IMR-90 (cell line): ENCODE measurements around the gene OARD1. TPM values are rescaled to one million over a fixed set of nuclear protein-coding genes. Genes with fewer than 3 reads are reported as not detected.
A peak's percentile ranks its signal among the peaks of the same experiment; 100 is the strongest.

Source experiments
- ATAC-seq: fragments of 200-7000 bp; cut with Tn5 transposase; 2 replicates; pipeline ENCODE4 v1.9.1; 2020; ENCODE audit warnings: low read depth, mild to moderate bottlenecking, moderate library complexity
- Bru-seq: library from RNA; stranded (reverse); fragments of 400-500 nt; gene quantifications from one replicate; lab custom pipeline; 2021; lab: Mats Ljungman, UMichigan
- BruChase-seq, 2 experiments: library from RNA; stranded (reverse); fragments of 400-500 nt; gene quantifications; one replicate each; lab custom pipeline; 2021; lab: Mats Ljungman, UMichigan
- BruUV-seq: library from RNA; stranded (reverse); fragments of 400-500 nt; replicated peaks from 2 replicates; lab custom pipeline; 2021; lab: Mats Ljungman, UMichigan
- CTCF ChIA-PET: fragments of 300-600 bp; formaldehyde crosslinking; extraction: SDS; loops from one replicate; lab custom pipeline; 2021; ENCODE audit warnings: antibody characterized with exemption; lab: Yijun Ruan, JAX
- POLR2A ChIA-PET: fragments of 300-600 bp; sonication (Branson Sonifier 250); formaldehyde crosslinking; loops from one replicate; lab custom pipeline; 2022; ENCODE audit warnings: antibody characterized with exemption; ENCODE audit not compliant: unreplicated experiment; lab: Charles Lee
- DNase-seq: peaks from one replicate; pipeline ENCODE4 v3.0.0; 2013
- H2AFZ ChIP-seq: replicated peaks from 2 replicates; pipeline ENCODE3; 2013; ENCODE audit warnings: low read length, mild to moderate bottlenecking; ENCODE audit not compliant: poor library complexity
- H2AK5ac ChIP-seq: 2 replicates; pipeline ENCODE4 v1.6.1; 2013; ENCODE audit warnings: low read depth, low read length, inconsistent platforms
- H2AK9ac ChIP-seq: replicated peaks from 2 replicates; pipeline ENCODE3; 2013; ENCODE audit warnings: mild to moderate bottlenecking, low read depth, low read length, moderate library complexity; ENCODE audit not compliant: poor library complexity
- H2BK120ac ChIP-seq: 2 replicates; pipeline ENCODE4 v1.6.1; 2013; ENCODE audit warnings: low read depth, low read length, inconsistent platforms
- H2BK15ac ChIP-seq: 3 replicates; pipeline ENCODE4 v1.6.1; 2013; ENCODE audit warnings: low read depth, low read length, inconsistent platforms
- H2BK20ac ChIP-seq: 2 replicates; pipeline ENCODE4 v1.6.1; 2013; ENCODE audit warnings: low read depth, mild to moderate bottlenecking, inconsistent platforms, low read length, moderate library complexity
- H2BK5ac ChIP-seq: 2 replicates; pipeline ENCODE4 v1.6.1; 2013; ENCODE audit warnings: mild to moderate bottlenecking, low read depth, low read length, inconsistent platforms; ENCODE audit not compliant: poor library complexity, severe bottlenecking
- H3K14ac ChIP-seq: replicated peaks from 2 replicates; pipeline ENCODE4 v1.6.1; 2013; ENCODE audit warnings: low read depth, low read length, inconsistent platforms
- H3K18ac ChIP-seq: 2 replicates; pipeline ENCODE4 v1.6.1; 2013; ENCODE audit warnings: low read depth, low read length, control low read depth
- H3K23ac ChIP-seq: 2 replicates; pipeline ENCODE4 v1.6.1; 2013; ENCODE audit warnings: low read depth, low read length, inconsistent platforms
- H3K27ac ChIP-seq: 2 replicates; pipeline ENCODE4 v1.5.1; 2013; ENCODE audit warnings: mild to moderate bottlenecking, control low read depth, low read length; ENCODE audit not compliant: insufficient read depth
- H3K27me3 ChIP-seq: 2 replicates; pipeline ENCODE4 v1.6.1; 2013; ENCODE audit warnings: low read length; ENCODE audit not compliant: control insufficient read depth, insufficient read depth
- H3K36me3 ChIP-seq: 2 replicates; pipeline ENCODE4 v1.6.1; 2013; ENCODE audit warnings: low read length, mixed read lengths; ENCODE audit not compliant: control insufficient read depth, insufficient read depth
- H3K4ac ChIP-seq: 2 replicates; pipeline ENCODE4 v1.6.1; 2013; ENCODE audit warnings: low read depth, low read length, inconsistent platforms
- H3K4me1 ChIP-seq: 2 replicates; pipeline ENCODE4 v1.6.1; 2013; ENCODE audit warnings: low read length, mixed read lengths; ENCODE audit not compliant: control insufficient read depth, insufficient read depth
- H3K4me2 ChIP-seq: 2 replicates; pipeline ENCODE4 v1.6.1; 2013; ENCODE audit warnings: low read depth, mild to moderate bottlenecking, control low read depth, low read length, moderate library complexity
- H3K4me3 ChIP-seq: 2 replicates; pipeline ENCODE4 v1.5.1; 2013; ENCODE audit warnings: low read depth, mild to moderate bottlenecking, control low read depth, low read length, moderate library complexity; ENCODE audit not compliant: insufficient read depth
- H3K56ac ChIP-seq: 2 replicates; pipeline ENCODE4 v1.6.1; 2013; ENCODE audit warnings: low read length, inconsistent platforms; ENCODE audit not compliant: insufficient read depth; ENCODE audit errors: extremely low read depth
- H3K79me1 ChIP-seq, 2 experiments: 2 replicates each; pipeline ENCODE4 v1.6.1; 2013; ENCODE audit warnings: low read length in 2 of 2, inconsistent platforms in 1 of 2, low read depth in 1 of 2
- H3K9ac ChIP-seq: 2 replicates; pipeline ENCODE4 v1.6.1; 2013; ENCODE audit warnings: low read depth, low read length, control low read depth
- H3K9me1 ChIP-seq: 2 replicates; pipeline ENCODE4 v1.6.1; 2013; ENCODE audit warnings: low read length, inconsistent platforms; ENCODE audit not compliant: insufficient read depth
- H3K9me3 ChIP-seq: 2 replicates; pipeline ENCODE4 v1.6.1; 2013; ENCODE audit warnings: low read length; ENCODE audit not compliant: control insufficient read depth, insufficient read depth
- H4K20me1 ChIP-seq: 2 replicates; pipeline ENCODE4 v1.6.1; 2013; ENCODE audit warnings: low read length, inconsistent platforms; ENCODE audit not compliant: insufficient read depth
- H4K5ac ChIP-seq: 2 replicates; pipeline ENCODE4 v1.6.1; 2013; ENCODE audit warnings: mild to moderate bottlenecking, low read depth, low read length, control low read depth
- H4K8ac ChIP-seq, 2 experiments: 2 replicates each; pipeline ENCODE4 v1.6.1; 2013; ENCODE audit warnings: low read depth in 2 of 2, low read length in 2 of 2, control low read depth in 1 of 2, inconsistent platforms in 1 of 2
- H4K91ac ChIP-seq: 2 replicates; pipeline ENCODE4 v1.6.1; 2013; ENCODE audit warnings: low read depth, low read length, inconsistent platforms; ENCODE audit not compliant: insufficient read depth
- BHLHE40 ChIP-seq: fragments of 150-350 bp; IDR thresholded peaks from 2 replicates; pipeline ENCODE4 v1.6.1; 2016; ENCODE audit warnings: mild to moderate bottlenecking, low read depth, low read length
- CEBPB ChIP-seq: IDR thresholded peaks from 2 replicates; pipeline ENCODE4 v1.6.1; 2012; ENCODE audit warnings: low read depth, low read length, improper control_type of control experiment
- CHD1 ChIP-seq: IDR thresholded peaks from 2 replicates; pipeline ENCODE4 v1.6.1; 2012; ENCODE audit warnings: low read depth, low read length, improper control_type of control experiment
- FOS ChIP-seq: fragments of 150-350 bp; IDR thresholded peaks from 2 replicates; pipeline ENCODE4 v1.6.1; 2016; ENCODE audit warnings: low read depth, low read length
- MAZ ChIP-seq: IDR thresholded peaks from 2 replicates; pipeline ENCODE4 v1.6.1; 2012; ENCODE audit warnings: low read depth, mild to moderate bottlenecking, low read length, improper control_type of control experiment, moderate library complexity, borderline replicate concordance
- MXI1 ChIP-seq: IDR thresholded peaks from 2 replicates; pipeline ENCODE4 v1.6.1; 2012; ENCODE audit warnings: low read depth, mild to moderate bottlenecking, low read length, moderate library complexity, borderline replicate concordance
- NFE2L2 ChIP-seq: fragments of 150-350 bp; IDR thresholded peaks from 2 replicates; pipeline ENCODE4 v1.6.1; 2016; ENCODE audit warnings: low read depth, mild to moderate bottlenecking, low read length
- POLR2A ChIP-seq: IDR thresholded peaks from 2 replicates; pipeline ENCODE4 v1.6.1; 2012; ENCODE audit warnings: mild to moderate bottlenecking, low read depth, low read length
- RAD21 ChIP-seq: IDR thresholded peaks from 2 replicates; pipeline ENCODE4 v1.6.1; 2012; ENCODE audit warnings: low read length, improper control_type of control experiment
- RCOR1 ChIP-seq: IDR thresholded peaks from 2 replicates; pipeline ENCODE4 v1.6.1; 2012; ENCODE audit warnings: mild to moderate bottlenecking, low read length, improper control_type of control experiment; ENCODE audit not compliant: insufficient replicate concordance
- WGBS, 2 experiments: methylation state at CpG; one replicate each; pipeline versions ENCODE4 v1.1.5 to v1.1.7; 2013; ENCODE audit warnings: missing lambda C conversion rate in 2 of 2; ENCODE audit not compliant: insufficient read length in 1 of 2; ENCODE audit errors: extremely low coverage in 2 of 2; 5-methylcytosine and 5-hydroxymethylcytosine counted together
- dilution Hi-C: fragments of 300-500 bp; cut with HindIII; formaldehyde crosslinking; loops from one replicate; pipeline ENCODE4 v1.14.3; 2018; ENCODE audit warnings: low sequenced_read_pairs; ENCODE audit not compliant: unreplicated experiment
- in situ Hi-C: fragments of 300-500 bp; cut with MboI; formaldehyde crosslinking; loops from 3 replicates; pipeline ENCODE4 v1.14.3; 2019; ENCODE audit warnings: low sequenced_read_pairs, inconsistent platforms, mixed read lengths
- intact Hi-C: fragments of 100-400 bp; cut with micrococcal nuclease; formaldehyde crosslinking; loops from 2 replicates; pipeline ENCODE4 v1.10.0; 2022
- long read RNA-seq: library from polyadenylated mRNA; unstranded; transcript quantifications from one replicate; pipeline ENCODE4 v2.0.0, GENCODE V29; 2021; ENCODE audit not compliant: unreplicated experiment
- polyA plus RNA-seq, 3 experiments: library from polyadenylated mRNA; depleted of rRNA; stranded (reverse); fragments of >200 nt; gene quantifications; 2 replicates each; pipeline ENCODE4 v1.2.3, GENCODE V29; 2012; ENCODE audit warnings: low replicate concordance in 1 of 3
- total RNA-seq: library from RNA; depleted of rRNA; stranded (reverse); fragments of >200 nt; gene quantifications from 2 replicates; pipeline ENCODE4 v1.2.3, GENCODE V29; 2012; rRNA removed
- TF ChIP-seq, protein P1 (sequence below): fragments of 150-350 bp; IDR thresholded peaks from 2 replicates; pipeline ENCODE4 v1.6.1; 2017; ENCODE audit warnings: mild to moderate bottlenecking, antibody characterized with exemption, low read length, low read depth
- TF ChIP-seq, protein P2 (sequence below): conservative IDR thresholded peaks from 2 replicates; pipeline ENCODE4 v1.5.1; 2012; ENCODE audit warnings: mild to moderate bottlenecking, low read depth, low read length, improper control_type of control experiment

The OARD1 gene, protein sequence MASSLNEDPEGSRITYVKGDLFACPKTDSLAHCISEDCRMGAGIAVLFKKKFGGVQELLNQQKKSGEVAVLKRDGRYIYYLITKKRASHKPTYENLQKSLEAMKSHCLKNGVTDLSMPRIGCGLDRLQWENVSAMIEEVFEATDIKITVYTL
- 2.3 and 5.6 TPM in 2 replicates for total RNA-seq
- 4.6 and 5.5 TPM in 2 replicates for polyA plus RNA-seq (2012; rRNA removed)
- 0.87 and 1.0 TPM in 2 replicates for polyA plus RNA-seq (2012; cell fraction: cytosol; rRNA removed)
- 0.60 and 1.9 TPM in 2 replicates for polyA plus RNA-seq (2012; cell fraction: nucleus; rRNA removed; ENCODE audit: low replicate concordance)
- percentile 37 among the genes with signal in this experiment for Bru-seq, nascent RNA
- BruChase-seq, experiment 1, labeled RNA remaining after a 6-hour chase = percentile 36 among the genes with signal in this experiment
- BruChase-seq, experiment 2, labeled RNA remaining after a 2-hour chase = percentile 36 among the genes with signal in this experiment
- long read RNA-seq, partial matches to known transcripts = 1 of 13 reads
- long read RNA-seq, other reads (novel, unspliced or antisense) = 4 of 13 reads

DNA sequence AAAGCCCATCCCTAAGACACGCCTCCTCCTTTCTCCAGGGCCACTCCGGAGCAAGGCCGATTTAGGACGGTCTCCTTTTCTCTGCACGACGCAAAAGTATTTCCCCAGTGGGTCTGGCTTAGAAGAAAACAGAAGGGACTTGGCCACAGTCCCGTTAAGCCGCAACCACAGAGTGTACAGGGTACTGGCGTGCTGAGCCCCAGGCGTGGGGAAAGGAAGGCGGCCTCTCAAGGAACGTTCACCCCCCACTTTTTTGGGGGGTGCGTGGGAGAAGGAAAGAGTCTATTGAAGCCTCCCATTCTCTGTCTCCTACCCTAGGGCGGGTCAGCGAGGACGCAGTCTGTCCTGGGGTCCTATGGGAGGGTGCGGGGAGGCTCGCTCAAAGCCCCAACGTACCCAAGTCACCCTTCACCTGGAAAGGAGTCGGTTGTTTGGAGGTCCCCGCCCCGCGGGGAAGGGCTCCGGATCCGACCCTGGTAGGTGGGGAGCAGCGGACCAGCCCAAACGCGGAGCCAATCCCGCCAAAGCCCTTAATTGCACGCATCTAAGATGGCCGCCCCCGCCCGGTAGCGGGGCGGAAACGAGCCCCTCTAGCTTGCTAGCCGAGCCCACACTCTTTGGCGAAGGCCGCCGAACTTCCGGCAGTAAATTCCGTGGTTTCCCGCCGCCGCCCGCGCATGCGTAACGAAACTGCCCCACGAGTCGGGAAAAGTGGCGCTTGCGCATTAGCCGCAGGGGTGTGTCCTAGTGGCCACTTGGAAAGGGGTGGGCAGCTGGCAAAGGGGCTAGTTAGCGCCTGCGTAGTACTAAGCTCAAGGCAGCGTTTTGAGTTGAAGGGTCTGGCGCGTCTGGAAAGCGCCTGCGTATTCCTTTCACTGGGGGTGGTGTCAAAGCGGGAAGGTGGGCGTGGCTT lies at the start of gene OARD1:
OARD1 (minus strand) TSS at position 434 of the 913 bp plus-strand sequence. CDS start 722 bp downstream, outside the sequence.
- Histone ChIP-seq H3K9me3 (no peaks in the 10 kb centered on the region), H3K79me1 (peaks cover 10 to 16% of the 10 kb centered on the region in 2 experiments; a peak in 3 of 4 replicates), H3K4me2 (peak within 1 kb of the TSS; percentile 76), H3K14ac (peak within 1 kb of the TSS; percentile 92), H3K4me3 (peak within 1 kb of the TSS; percentile 72), H4K20me1 (peaks cover 10% of the 10 kb centered on the region), H3K23ac (peak within 1 kb of the TSS; percentile 73), H2AK9ac (peak within 1 kb of the TSS; percentile 98), H2BK20ac (no peak within 1 kb of the TSS), H3K36me3 (no peaks in the 10 kb centered on the region), H3K27ac (peak within 1 kb of the TSS; percentile 93), H3K18ac (peak within 1 kb of the TSS; percentile 35), H2AK5ac (peak within 1 kb of the TSS; percentile 18; the same call in 1 of the 2 replicates), H2BK5ac (peak within 1 kb of the TSS; percentile 82), H4K5ac (peak within 1 kb of the TSS; percentile 32), H2BK15ac (peak within 1 kb of the TSS; percentile 64; the same call in 2 of the 3 replicates), H2AFZ (peak within 1 kb of the TSS; percentile 94), H3K9me1 (peaks cover 6% of the 10 kb centered on the region), H3K9ac (peak within 1 kb of the TSS; percentile 92), H3K4ac (peak within 1 kb of the TSS; percentile 93), H3K56ac (peak within 1 kb of the TSS; percentile 92), H3K27me3 (no peaks in the 10 kb centered on the region), H2BK120ac (peak within 1 kb of the TSS; percentile 41; the same call in 1 of the 2 replicates), H4K8ac (peak within 1 kb of the TSS; percentile 80 to 91), H4K91ac (peak within 1 kb of the TSS; percentile 84), H3K4me1 (peaks cover 3% of the 10 kb centered on the region)
- in situ Hi-C loops (no loop called here), dilution Hi-C loops (no loop called here), intact Hi-C loops (loop anchor here (5.0 kb wide), 2 partner anchors 245 to 610 kb away; no protein-coding TSS in a partner anchor)
- WGBS, 2 experiments = 1% methylated on average over 14 of the region's 63 CpGs; no CpG with 5 or more reads in 1 of the 2 experiments
- peak; percentile 72 for ATAC-seq
- DNase-seq = no peak
- ChIA-PET POLR2A (interaction anchor here (0.5 to 0.8 kb wide), 2 partner anchors 9 to 75 kb away, joined by 3 read pairs; no protein-coding TSS in a partner anchor), CTCF (no interaction called here)
- BruUV-seq = no TSS peak
- TF ChIP-seq MXI1 (0 out of 2 replicates have a peak, but pooled peaks have one; percentile 60), CHD1 (no peak), POLR2A (peak; percentile 68), BHLHE40 (no peak), CEBPB (no peak), FOS (no peak), NFE2L2 (no peak), MAZ (peak; percentile 36; the same call in 1 of the 2 replicates), RCOR1 (no peak), RAD21 (no peak)
- TF ChIP-seq, protein P1, sequence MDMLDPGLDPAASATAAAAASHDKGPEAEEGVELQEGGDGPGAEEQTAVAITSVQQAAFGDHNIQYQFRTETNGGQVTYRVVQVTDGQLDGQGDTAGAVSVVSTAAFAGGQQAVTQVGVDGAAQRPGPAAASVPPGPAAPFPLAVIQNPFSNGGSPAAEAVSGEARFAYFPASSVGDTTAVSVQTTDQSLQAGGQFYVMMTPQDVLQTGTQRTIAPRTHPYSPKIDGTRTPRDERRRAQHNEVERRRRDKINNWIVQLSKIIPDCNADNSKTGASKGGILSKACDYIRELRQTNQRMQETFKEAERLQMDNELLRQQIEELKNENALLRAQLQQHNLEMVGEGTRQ = no peak
- TF ChIP-seq, protein P2, sequence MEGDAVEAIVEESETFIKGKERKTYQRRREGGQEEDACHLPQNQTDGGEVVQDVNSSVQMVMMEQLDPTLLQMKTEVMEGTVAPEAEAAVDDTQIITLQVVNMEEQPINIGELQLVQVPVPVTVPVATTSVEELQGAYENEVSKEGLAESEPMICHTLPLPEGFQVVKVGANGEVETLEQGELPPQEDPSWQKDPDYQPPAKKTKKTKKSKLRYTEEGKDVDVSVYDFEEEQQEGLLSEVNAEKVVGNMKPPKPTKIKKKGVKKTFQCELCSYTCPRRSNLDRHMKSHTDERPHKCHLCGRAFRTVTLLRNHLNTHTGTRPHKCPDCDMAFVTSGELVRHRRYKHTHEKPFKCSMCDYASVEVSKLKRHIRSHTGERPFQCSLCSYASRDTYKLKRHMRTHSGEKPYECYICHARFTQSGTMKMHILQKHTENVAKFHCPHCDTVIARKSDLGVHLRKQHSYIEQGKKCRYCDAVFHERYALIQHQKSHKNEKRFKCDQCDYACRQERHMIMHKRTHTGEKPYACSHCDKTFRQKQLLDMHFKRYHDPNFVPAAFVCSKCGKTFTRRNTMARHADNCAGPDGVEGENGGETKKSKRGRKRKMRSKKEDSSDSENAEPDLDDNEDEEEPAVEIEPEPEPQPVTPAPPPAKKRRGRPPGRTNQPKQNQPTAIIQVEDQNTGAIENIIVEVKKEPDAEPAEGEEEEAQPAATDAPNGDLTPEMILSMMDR = 0 out of 2 replicates have a peak, but pooled peaks have one; percentile 0
